Measurements from ENCODE around the gene TK2. TPM values are rescaled to one million over a fixed set of nuclear protein-coding genes. Genes with fewer than 3 reads are reported as not detected.

Gene TK2
- total RNA-seq, 1 experiment from 2014 or later, result 5.0 TPM

- peaks cover 9% of the 10 kb centered on the region for H3K4me1 Mint-ChIP-seq
- DNase-seq (ENCODE audit: low spot score), result no peak
- ChIA-PET CTCF (interaction anchor here (0.7 to 2.7 kb wide), 4 partner anchors 17 to 82 kb away, joined by 4 to 14 read pairs (median 6); no protein-coding TSS in a partner anchor), POLR2A (no interaction called here)
- TF ChIP-seq TEAD4 (CRISPR knock-in tag; IDR thresholded peaks at IDR 0.05) (no peak), ZMAT4 (CRISPR knock-in tag; IDR thresholded peaks at IDR 0.05) (no peak)
- peaks cover 8% of the 10 kb centered on the region for H3K9me3 Mint-ChIP-seq
- no peak overlapping the region for H3K27ac Mint-ChIP-seq
- peaks cover 2% of the 10 kb centered on the region; the same call in 1 of the 2 replicates for H3K27me3 Mint-ChIP-seq (ENCODE audit: low read depth)
- ATAC-seq, result no peak
- peaks cover 11% of the 10 kb centered on the region; the same call in 1 of the 2 replicates for H3K36me3 Mint-ChIP-seq
- no peak overlapping the region for H3K4me3 Mint-ChIP-seq
Measured at GRCh38 chr16:66488505-66488904, 61.4 kb downstream of the TK2 start.

GRCh38 chr16:66487580-66488275, 62.2 kb downstream of the TK2 start:
- no peak for TF ChIP-seq PRRX2 (CRISPR knock-in tag; IDR thresholded peaks at IDR 0.05)
- no peak for DNase-seq (ENCODE audit: low spot score)
- ChIA-PET POLR2A (no interaction called here), CTCF (interaction anchor here (0.8 to 2.7 kb wide), 6 partner anchors 12 to 102 kb away, joined by 3 to 14 read pairs (median 6); no protein-coding TSS in a partner anchor)
- peaks cover 2% of the 10 kb centered on the region; the same call in 1 of the 2 replicates for H3K27me3 Mint-ChIP-seq (ENCODE audit: low read depth)
- ATAC-seq, result no peak
- H3K9me3 Mint-ChIP-seq, result peaks cover 8% of the 10 kb centered on the region
- no peak overlapping the region for H3K4me3 Mint-ChIP-seq
- H3K27ac Mint-ChIP-seq, result no peak overlapping the region
- H3K36me3 Mint-ChIP-seq, result peaks cover 11% of the 10 kb centered on the region; the same call in 1 of the 2 replicates
- peaks cover 9% of the 10 kb centered on the region for H3K4me1 Mint-ChIP-seq

GRCh38 chr16:66486773-66487579, 62.9 kb downstream of the TK2 start:
- Mint-ChIP-seq H3K27me3 (ENCODE audit: low read depth) (peaks cover 2% of the 10 kb centered on the region; the same call in 1 of the 2 replicates), H3K36me3 (peaks cover 11% of the 10 kb centered on the region; the same call in 1 of the 2 replicates), H3K4me1 (peaks cover 9% of the 10 kb centered on the region), H3K27ac (no peak overlapping the region), H3K9me3 (peaks cover 8% of the 10 kb centered on the region), H3K4me3 (no peak overlapping the region)
- TF ChIP-seq NFYB (CRISPR knock-in tag; conservative IDR thresholded peaks at IDR 0.05; ENCODE audit: low read depth) (no peak), RELA (CRISPR knock-in tag; IDR thresholded peaks at IDR 0.05; ENCODE audit: borderline replicate concordance) (no peak), NR3C1 (CRISPR knock-in tag; conservative IDR thresholded peaks at IDR 0.05; ENCODE audit: low read depth) (no peak), NR1H2 (CRISPR knock-in tag; IDR thresholded peaks at IDR 0.05) (no peak), IRF1 (CRISPR knock-in tag; IDR thresholded peaks at IDR 0.05) (no peak), JUN (CRISPR knock-in tag; IDR thresholded peaks at IDR 0.05) (no peak), ATF1 (CRISPR knock-in tag; IDR thresholded peaks at IDR 0.05) (no peak)
- ChIA-PET CTCF (interaction anchor here (0.8 to 2.7 kb wide), 6 partner anchors 11 to 102 kb away, joined by 3 to 14 read pairs (median 6); no protein-coding TSS in a partner anchor), POLR2A (no interaction called here)
- ATAC-seq (no peak), DNase-seq (ENCODE audit: low spot score) (no peak)

- H3K4me3 Mint-ChIP-seq, result no peak overlapping the region
- TF ChIP-seq IRF2 (CRISPR knock-in tag; IDR thresholded peaks at IDR 0.05; ENCODE audit: borderline replicate concordance, low read depth) (no peak), ETV6 (CRISPR knock-in tag; IDR thresholded peaks at IDR 0.05) (no peak), ZNF232 (CRISPR knock-in tag; IDR thresholded peaks at IDR 0.05) (no peak), PREB (CRISPR knock-in tag; IDR thresholded peaks at IDR 0.05; ENCODE audit: borderline replicate concordance) (no peak), ZNF317 (CRISPR knock-in tag; IDR thresholded peaks at IDR 0.05; ENCODE audit: borderline replicate concordance, low read depth) (no peak), TP53 (CRISPR knock-in tag; IDR thresholded peaks at IDR 0.05) (no peak), GRHL2 (CRISPR knock-in tag; IDR thresholded peaks at IDR 0.05; ENCODE audit: insufficient replicate concordance, severe bottlenecking) (no peak), FOXJ3 (CRISPR knock-in tag; IDR thresholded peaks at IDR 0.05; ENCODE audit: borderline replicate concordance) (no peak), SOX15 (CRISPR knock-in tag; IDR thresholded peaks at IDR 0.05) (no peak), HMGA2 (CRISPR knock-in tag; IDR thresholded peaks at IDR 0.05) (no peak)
- H3K27ac Mint-ChIP-seq, result no peak overlapping the region
- peaks cover 8% of the 10 kb centered on the region for H3K9me3 Mint-ChIP-seq
- H3K4me1 Mint-ChIP-seq, result peaks cover 7% of the 10 kb centered on the region
- H3K36me3 Mint-ChIP-seq, result peaks cover 11% of the 10 kb centered on the region; the same call in 1 of the 2 replicates
- DNase-seq (ENCODE audit: low spot score) (no peak), ATAC-seq (no peak)
- ChIA-PET POLR2A (no interaction called here), CTCF (interaction anchor here (0.8 to 2.7 kb wide), 3 partner anchors 25 to 80 kb away, joined by 3 to 14 read pairs (median 8); no protein-coding TSS in a partner anchor)
- H3K27me3 Mint-ChIP-seq (ENCODE audit: low read depth), result peaks cover 2% of the 10 kb centered on the region; the same call in 1 of the 2 replicates
Measured at GRCh38 chr16:66486199-66486772, 63.6 kb downstream of the TK2 start.
